Type B pancreatic cell (in vitro differentiated cells): ENCODE results near the gene IGF2R. TPM values are rescaled to one million over a fixed set of nuclear protein-coding genes. Genes with fewer than 3 reads are reported as not detected.
"Not testable (repeated sequence)": the region's sequence is repeated elsewhere in the genome, so short reads cannot be mapped to it uniquely, and the experiment has no call there.

Experiments
- DNase-seq: peaks from one replicate; pipeline ENCODE4 v3.0.0; 2021; ENCODE audit warnings: mixed read lengths; ENCODE audit not compliant: unreplicated experiment; ENCODE audit errors: extremely low spot score
- H3K27ac Mint-ChIP-seq: 2 replicates; pipeline ENCODE4 v1.8.0; 2021; ENCODE audit warnings: mild to moderate bottlenecking, mixed read lengths
- H3K27me3 Mint-ChIP-seq: 2 replicates; pipeline ENCODE4 v1.8.0; 2021; ENCODE audit warnings: mixed read lengths
- H3K36me3 Mint-ChIP-seq: 2 replicates; pipeline ENCODE4 v1.8.0; 2021; ENCODE audit warnings: mixed read lengths
- H3K4me1 Mint-ChIP-seq: one replicate; pipeline ENCODE4 v1.8.0; 2021; ENCODE audit warnings: mixed read lengths; ENCODE audit not compliant: unreplicated experiment
- H3K4me3 Mint-ChIP-seq: 2 replicates; pipeline ENCODE4 v1.8.0; 2021; ENCODE audit warnings: mild to moderate bottlenecking, mixed read lengths
- H3K9me3 Mint-ChIP-seq: 2 replicates; pipeline ENCODE4 v1.8.0; 2021; ENCODE audit warnings: mixed read lengths
- total RNA-seq: library from RNA; stranded (reverse); gene quantifications from 2 replicates; pipeline ENCODE4 v1.2.1, GENCODE V29; 2021; ENCODE audit warnings: low replicate concordance
- TF ChIP-seq, protein P1 (sequence below): fragments of 200-600 bp; sonication (generic); conservative IDR thresholded peaks from 2 replicates; pipeline ENCODE4 v1.5.0; 2021; ENCODE audit warnings: antibody characterized with exemption, mild to moderate bottlenecking

The IGF2R gene
- total RNA-seq, 1 donor from 2014 or later = 79.8 TPM

DNA sequence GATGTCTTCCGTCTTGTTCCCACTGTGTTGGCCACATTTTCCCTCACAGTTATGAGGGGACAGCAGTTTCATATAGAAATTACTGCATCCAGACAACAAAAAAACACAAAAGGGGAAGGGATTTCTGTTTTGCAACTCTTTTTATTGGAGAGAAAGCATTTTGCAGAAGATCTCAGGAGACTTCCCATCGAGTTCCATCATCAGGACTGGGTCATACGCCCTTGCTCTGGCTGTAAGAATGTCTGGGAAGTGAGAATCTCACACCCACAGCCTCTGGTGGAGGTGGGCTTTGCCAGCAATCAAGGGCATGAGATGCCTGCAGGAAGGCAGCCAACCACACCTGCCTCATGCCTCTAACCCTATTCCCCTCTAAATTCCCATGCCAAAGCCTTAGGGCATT lies 5.8 kb upstream of the IGF2R start:
- Mint-ChIP-seq H3K4me3 (no peak overlapping the region), H3K4me1 (peaks cover 11% of the 10 kb centered on the region), H3K9me3 (peaks cover 7% of the 10 kb centered on the region), H3K36me3 (no peaks in the 10 kb centered on the region), H3K27ac (no peak overlapping the region), H3K27me3 (peaks cover 51% of the 10 kb centered on the region)
- TF ChIP-seq, protein P1, sequence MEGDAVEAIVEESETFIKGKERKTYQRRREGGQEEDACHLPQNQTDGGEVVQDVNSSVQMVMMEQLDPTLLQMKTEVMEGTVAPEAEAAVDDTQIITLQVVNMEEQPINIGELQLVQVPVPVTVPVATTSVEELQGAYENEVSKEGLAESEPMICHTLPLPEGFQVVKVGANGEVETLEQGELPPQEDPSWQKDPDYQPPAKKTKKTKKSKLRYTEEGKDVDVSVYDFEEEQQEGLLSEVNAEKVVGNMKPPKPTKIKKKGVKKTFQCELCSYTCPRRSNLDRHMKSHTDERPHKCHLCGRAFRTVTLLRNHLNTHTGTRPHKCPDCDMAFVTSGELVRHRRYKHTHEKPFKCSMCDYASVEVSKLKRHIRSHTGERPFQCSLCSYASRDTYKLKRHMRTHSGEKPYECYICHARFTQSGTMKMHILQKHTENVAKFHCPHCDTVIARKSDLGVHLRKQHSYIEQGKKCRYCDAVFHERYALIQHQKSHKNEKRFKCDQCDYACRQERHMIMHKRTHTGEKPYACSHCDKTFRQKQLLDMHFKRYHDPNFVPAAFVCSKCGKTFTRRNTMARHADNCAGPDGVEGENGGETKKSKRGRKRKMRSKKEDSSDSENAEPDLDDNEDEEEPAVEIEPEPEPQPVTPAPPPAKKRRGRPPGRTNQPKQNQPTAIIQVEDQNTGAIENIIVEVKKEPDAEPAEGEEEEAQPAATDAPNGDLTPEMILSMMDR = no peak
- no peak for DNase-seq

DNA sequence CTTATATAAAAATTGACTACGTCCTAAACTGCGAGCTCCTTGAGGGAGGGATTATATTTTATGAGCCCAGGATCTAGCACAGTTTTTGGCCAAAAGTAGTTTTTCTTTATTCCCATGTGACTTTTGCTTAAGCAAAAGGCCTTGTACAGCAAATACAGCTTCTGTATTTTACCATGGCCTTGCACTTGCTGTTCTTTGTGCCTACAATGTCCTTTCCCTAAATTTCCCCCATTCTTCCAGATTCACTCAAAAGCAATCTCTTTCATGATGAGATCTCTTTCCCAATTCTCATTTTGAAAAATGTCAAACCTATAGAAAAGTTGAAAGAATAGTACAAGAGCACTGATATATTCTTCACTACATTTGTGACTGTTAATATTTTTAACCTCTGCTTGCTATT lies 4.8 kb upstream of the IGF2R start:
- Mint-ChIP-seq H3K36me3 (no peaks in the 10 kb centered on the region), H3K27me3 (peaks cover 51% of the 10 kb centered on the region), H3K27ac (no peak overlapping the region), H3K4me3 (no peak overlapping the region), H3K9me3 (peaks cover 7% of the 10 kb centered on the region), H3K4me1 (peaks cover 14% of the 10 kb centered on the region)
- no peak for DNase-seq
- TF ChIP-seq, protein P1 = no peak

DNA sequence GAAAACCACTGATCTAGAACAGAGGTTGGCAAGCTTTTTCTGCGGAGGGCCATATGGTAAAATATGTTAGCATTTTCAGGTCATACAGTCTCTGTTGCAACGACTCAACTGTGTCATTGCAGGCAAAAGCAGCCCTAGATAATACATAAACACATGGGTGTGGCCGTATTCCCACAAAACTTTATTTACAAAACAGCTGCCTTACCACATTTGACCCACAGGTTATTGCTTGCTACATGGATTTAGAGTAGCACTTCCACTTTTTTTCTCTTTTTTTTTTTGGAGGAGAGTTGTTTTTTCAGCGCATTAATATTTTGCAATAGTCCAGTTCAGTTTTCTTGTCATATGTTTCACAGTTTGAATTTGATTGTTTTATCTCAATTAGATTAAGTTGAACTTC lies 2.5 kb upstream of the IGF2R start:
- Mint-ChIP-seq H3K27ac (no peak overlapping the region), H3K36me3 (peaks cover 9% of the 10 kb centered on the region), H3K4me1 (peaks cover 19% of the 10 kb centered on the region), H3K9me3 (peaks cover 2% of the 10 kb centered on the region), H3K27me3 (peaks cover 50% of the 10 kb centered on the region), H3K4me3 (no peak overlapping the region)
- TF ChIP-seq, protein P1 = no peak
- DNase-seq = no peak

DNA sequence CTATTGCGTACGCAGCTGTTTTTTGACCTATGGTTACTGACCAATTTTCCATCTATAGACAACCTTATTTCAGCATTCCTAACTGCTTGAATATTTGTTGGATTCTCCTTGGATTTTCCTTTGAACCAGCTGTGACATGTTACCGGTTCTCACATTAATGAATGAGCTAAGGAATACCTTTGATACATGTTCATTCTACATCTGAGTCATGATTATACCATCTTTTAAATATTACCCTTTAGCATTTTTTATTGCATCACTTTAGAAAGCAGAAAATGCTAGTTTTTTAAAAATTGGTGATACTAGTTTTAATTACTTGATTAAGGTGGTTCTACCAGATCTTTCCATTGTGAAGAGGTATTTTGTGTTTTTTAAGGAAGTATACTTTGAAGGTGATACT lies 1.9 kb upstream of the IGF2R start:
- DNase-seq = no peak
- peaks cover 45% of the 10 kb centered on the region for H3K27me3 Mint-ChIP-seq
- no peak overlapping the region for H3K4me3 Mint-ChIP-seq
- no peaks in the 10 kb centered on the region for H3K9me3 Mint-ChIP-seq
- H3K36me3 Mint-ChIP-seq = peaks cover 9% of the 10 kb centered on the region
- peaks cover 24% of the 10 kb centered on the region for H3K4me1 Mint-ChIP-seq
- no peak overlapping the region for H3K27ac Mint-ChIP-seq
- TF ChIP-seq, protein P1 = no peak

DNA sequence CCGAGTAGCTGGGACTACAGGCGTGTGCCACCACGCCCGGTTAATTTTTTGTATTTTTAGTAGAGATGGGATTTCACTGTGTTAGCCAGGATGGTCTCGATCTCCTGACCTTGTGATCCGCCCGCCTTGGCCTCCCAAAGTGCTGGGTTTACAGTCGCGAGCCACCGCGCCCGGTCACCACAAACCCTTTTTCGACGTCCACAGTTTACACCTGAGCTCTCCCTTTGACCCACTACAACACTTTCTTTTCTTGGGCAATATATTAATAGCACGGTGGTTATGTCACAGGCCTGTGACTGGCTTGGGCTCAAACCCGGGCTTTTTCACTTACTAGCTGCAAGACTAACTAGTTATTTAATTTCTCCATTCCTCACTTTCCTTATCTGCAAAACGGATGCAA lies 1.3 kb upstream of the IGF2R start:
- peaks cover 40% of the 10 kb centered on the region for H3K27me3 Mint-ChIP-seq
- not testable (repeated sequence) for DNase-seq, H3K36me3 Mint-ChIP-seq, H3K9me3 Mint-ChIP-seq, H3K27ac Mint-ChIP-seq
- peaks cover 31% of the 10 kb centered on the region for H3K4me1 Mint-ChIP-seq
- peak overlapping the region; percentile 45 for H3K4me3 Mint-ChIP-seq

DNA sequence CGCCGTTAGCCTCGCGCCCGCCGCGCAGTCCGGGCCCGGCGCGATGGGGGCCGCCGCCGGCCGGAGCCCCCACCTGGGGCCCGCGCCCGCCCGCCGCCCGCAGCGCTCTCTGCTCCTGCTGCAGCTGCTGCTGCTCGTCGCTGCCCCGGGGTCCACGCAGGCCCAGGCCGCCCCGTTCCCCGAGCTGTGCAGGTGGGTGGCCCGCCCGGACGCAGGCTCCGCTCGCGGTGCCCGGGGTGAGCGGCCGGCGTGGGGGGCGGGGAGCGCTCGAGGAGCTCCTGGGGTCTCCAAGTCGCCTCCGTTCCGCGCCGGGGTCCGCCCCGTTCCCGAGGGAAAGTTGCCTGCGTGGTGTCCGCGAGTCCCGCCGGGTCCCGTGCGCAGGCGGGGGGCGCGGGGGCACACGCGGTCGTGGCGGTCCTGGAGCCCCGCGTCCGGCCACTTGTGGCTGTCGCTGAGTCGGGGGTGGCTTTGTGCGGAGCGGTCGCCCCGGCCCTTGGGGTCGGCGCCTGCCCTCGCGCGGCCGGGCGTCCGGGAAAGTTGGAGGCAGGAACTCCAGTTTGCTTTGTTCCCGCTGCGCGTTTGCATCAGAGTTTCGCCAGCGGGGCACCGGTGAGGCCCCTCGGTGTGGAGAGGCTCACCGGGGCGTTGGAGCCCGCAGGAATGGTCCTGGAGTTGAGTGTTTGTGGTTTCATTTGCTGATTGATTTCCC lies 476 bp downstream of the IGF2R start:
- H3K27ac Mint-ChIP-seq = peak overlapping the region; percentile 95
- TF ChIP-seq, protein P1 = no peak
- peak; percentile 75 for DNase-seq
- H3K36me3 Mint-ChIP-seq = peaks cover 9% of the 10 kb centered on the region
- H3K9me3 Mint-ChIP-seq = no peaks in the 10 kb centered on the region
- H3K27me3 Mint-ChIP-seq = peaks cover 28% of the 10 kb centered on the region
- peaks cover 46% of the 10 kb centered on the region for H3K4me1 Mint-ChIP-seq
- H3K4me3 Mint-ChIP-seq = peak overlapping the region; percentile 95
